Effector CD8-positive, alpha-beta T cell (primary cell): Measurements from ENCODE around the gene PLAC1.

Experiments used
- DNase-seq: peaks from one replicate; lab custom pipeline; 2025; lab: John Stamatoyannopoulos, UW

The PLAC1 gene

DNA sequence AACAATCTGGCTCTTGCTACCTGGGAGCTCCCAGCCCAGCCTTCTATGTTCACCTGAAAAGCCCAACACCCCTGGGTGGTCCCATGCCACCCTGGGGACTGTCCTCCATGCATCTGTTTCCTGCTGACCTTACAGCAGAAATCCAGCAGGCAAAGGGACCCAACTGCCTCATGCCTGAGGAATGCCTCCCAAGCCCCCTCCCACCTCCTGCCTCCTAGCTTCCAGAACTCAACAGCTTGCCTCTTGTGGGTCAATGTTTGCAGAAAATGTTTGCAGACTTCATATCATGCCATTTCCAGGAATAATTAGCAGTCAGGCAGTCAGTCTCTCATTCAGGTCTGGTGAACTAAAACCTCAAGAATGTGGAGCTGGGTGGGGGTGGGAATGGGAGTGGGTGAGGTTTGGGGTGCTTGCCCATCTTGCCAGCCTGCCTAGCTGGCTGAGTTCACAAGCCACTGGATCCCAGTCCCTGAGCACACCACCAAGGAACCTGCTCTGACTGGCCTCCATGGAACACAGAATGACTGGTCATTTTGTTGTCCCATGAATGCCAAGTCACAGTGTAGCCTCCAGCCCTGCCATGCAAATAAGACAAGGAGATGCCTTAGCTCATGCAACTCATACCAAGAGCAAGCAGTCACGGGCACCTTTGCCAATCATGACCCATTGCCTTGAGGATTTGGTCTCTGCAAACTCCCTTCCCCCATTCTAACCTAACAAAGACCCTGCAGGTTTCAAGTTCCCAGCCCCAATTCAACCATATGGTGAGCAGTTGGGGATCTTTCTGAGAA, 12.1 kb upstream of the PLAC1 start:
- no peak for DNase-seq

DNA sequence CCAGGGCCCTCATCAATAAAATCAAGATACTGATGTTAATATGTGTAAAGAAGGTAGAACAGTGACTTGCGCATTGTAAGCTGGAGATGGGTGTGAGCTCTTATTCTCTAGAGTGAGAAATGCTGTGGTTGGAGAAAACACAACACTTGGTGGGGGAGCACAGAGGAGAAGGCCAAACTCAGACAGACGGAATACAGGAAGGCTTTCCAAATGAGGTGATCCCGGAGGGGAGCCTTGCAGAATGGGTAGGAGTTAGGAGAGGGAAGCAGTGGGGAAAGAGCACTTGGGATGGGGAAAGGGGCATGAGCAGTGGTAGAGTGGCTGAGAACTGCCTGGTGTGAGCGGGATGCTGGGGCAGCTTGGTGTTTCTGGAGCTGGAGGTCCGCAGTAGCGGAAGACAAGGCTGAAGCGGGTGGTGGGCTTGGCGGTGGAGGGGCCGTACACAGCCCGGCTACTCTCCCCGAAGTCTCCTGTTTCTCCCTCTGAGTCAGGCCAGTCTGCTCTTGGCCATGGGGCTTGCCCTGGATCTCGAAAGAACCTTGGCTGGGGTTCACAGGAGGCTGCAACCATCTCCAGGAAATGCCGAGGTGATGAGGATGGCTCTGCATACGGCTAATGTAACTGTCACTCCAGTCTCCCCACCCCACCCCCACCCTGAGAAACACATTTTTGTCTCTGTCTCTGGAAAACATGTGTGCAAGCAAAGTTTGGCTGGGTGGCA, 11.3 kb upstream of the PLAC1 start:
- no peak for DNase-seq

DNA sequence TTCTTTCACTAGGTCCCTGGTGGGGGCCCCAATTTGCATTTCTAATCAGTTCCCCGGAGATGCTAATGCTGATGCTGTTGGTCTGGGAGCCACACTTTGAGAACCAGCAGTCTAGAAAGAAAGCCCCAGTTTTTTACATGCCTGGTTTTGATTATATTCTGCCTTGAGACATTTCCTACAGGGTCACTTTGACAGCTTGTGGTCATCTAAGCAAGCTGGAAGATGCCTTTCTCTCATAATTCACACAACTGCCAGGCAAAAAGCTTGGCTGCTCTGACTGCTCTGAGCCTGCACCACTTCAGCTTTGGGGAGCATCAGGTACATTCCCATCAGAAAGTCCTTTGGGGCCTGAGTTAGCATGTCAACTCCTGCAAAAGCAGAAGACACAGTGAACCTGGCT, 5.9 kb upstream of the PLAC1 start:
- DNase-seq: no peak

- no peak for DNase-seq
These were observed 3.0 kb upstream of the PLAC1 start for GRCh38 chrX:134661295-134661694.

DNA sequence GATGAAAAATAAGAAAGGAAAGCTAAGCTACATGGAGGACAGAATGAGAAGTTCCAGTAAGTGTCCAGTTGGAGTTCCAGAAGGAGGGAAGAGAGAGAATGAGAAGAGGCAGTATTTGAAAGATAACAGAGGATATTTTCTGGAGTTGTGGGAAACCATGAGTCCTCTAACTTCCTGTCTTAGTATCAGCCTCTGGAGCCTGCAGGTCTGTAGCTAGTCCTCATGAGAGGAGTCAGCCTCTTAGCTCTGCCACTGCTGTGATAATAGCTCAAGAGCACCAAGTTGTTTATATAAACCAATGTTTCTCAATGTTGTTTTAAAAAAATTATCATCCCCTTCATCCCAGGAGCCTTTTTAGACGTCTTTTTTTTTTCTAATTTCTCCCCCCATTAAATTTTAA, 2.4 kb upstream of the PLAC1 start:
- DNase-seq: no peak

- DNase-seq: no peak
These were observed 1.5 kb upstream of the PLAC1 start for GRCh38 chrX:134659761-134660160.

GRCh38 chrX:134658760-134659023, 421 bp upstream of the PLAC1 start:
- DNase-seq: no peak

- no peak for DNase-seq
These were observed 3.8 kb downstream of the PLAC1 start for GRCh38 chrX:134654398-134655012.

DNA sequence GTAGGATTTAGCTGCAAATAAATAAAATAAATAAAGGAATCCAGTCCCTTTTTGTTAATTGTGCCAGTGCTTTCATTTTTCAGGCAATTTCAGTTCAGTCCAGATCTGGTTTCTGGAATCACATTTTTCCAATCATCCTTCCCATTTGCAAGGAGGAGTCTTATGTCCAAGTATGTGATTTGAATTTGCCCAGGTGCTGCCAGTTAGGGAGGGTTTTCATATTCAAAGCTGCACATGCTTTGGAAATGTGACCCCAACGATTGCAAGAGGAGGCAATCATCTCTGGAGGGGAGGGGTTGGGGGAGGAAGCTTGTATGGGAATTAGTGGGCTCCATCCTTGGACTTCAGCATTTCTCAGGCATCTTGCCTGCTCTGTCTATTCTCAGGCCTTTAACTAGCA, 4.4 kb downstream of the PLAC1 start:
- DNase-seq: no peak

GRCh38 chrX:134650701-134651100, 7.6 kb downstream of the PLAC1 start:
- no peak for DNase-seq

- no peak for DNase-seq
These were observed 8.5 kb downstream of the PLAC1 start for GRCh38 chrX:134649770-134650169.

DNA sequence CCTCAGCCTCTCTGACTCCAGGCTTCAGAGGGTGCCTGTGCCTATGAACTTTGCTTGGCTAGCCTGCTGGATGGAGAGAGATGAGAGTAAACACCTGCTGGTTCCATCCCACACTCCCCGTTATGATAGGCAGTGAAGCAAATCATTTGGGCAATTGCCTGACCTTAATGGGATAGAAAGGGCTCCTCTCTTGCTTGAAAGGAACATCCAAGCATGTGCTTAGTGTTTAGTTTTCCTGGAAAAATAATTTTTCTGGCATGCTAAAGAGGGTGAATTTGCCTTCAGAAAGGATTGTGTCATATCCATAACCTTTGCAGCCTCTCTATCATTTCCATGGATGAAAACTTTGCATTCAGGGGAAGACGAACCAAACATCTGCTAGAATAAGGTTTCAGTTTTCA, 10.8 kb downstream of the PLAC1 start:
- no peak for DNase-seq

GRCh38 chrX:134646691-134647090, 11.6 kb downstream of the PLAC1 start:
- no peak for DNase-seq

DNA sequence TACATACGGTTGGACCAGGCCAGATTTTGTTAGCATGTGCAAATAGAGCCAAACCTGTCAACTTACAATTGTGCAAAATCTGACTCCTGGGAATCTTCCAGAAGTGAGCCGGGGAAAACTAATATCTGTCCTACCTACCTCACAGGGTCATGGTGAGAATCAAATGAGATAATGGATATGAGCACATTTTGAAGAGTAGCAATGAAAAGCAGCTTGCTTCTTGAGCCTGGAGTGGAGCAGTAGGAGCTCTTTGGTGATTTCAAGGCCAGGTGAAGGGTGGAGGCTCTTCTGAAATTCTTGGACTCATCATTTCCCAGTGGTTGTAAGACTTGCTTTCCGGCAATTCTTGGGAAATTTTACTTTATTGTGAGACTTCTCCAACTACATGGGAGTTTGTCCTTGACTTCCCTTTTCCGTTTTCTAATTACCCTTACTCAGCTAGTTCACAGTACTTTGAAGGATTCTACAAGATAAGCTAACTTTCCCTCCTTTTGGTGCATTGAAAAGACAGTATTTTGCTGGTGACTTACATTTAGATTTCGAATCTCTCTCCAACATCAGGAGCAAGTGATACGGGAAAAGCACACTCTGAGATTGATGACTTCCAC, 12.2 kb downstream of the PLAC1 start:
- DNase-seq: no peak

DNA sequence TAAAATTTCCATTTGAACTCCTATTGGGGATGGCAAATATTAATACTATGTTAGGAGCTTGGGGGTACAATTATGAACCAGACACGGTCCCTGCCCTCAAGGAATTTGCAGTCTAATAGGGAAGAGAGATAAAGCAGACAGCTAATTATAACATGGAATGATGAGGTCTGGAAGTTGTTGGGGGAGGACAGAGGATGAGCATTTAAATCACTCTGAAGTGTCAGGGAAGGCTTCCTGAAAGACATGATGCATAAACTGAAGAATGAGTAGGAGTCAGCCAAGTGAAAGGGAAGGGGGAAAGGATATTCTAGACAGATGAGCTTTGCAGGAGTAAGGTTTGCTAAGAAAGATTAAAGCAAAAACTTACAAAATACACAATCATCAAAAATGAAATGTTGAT, 15.9 kb downstream of the PLAC1 start:
- DNase-seq: no peak

- DNase-seq: no peak
These were observed 16.9 kb downstream of the PLAC1 start for GRCh38 chrX:134641346-134641745.

DNA sequence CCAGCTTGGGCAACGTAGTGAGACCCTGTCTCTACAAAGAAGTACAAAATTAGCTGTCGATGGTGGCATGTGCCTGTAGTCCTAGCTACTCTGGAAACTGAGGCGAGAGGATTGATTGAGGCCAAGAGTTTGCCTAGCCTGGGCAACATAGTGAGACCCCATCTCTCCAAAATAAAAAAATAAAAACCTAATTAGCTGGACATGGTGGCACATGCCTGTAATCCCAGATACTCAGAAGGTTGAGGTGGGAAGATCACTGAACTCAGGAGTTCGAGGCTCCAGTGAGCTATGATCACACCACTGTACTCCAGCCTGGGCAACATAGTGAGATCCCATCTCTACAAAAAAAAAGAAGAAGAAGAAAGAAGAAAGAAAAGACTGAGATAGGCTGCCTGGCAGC, 17.4 kb downstream of the PLAC1 start:
- no peak for DNase-seq

- no peak for DNase-seq
These were observed 21.4 kb downstream of the PLAC1 start for GRCh38 chrX:134636851-134637250.

DNA sequence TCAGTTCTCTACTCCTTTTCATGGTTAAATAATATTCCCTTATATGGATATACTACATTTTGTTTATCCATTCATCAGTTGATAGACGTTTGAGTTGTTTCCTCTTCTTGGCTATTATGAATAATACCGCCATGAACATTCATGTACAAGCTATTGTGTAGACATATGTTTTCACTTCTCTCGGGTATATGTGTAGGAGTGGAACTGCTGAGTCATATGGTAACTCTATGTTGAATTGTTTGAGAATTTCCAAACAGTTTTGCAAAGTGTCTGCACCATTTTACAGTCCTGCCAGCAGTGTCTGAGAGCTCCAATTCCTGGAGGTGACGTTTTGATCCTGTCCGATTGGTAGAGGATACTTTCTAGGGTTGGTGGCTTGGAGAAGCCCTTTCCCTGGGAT, 23.6 kb downstream of the PLAC1 start:
- no peak for DNase-seq

- DNase-seq: no peak
These were observed 24.4 kb downstream of the PLAC1 start for GRCh38 chrX:134633832-134634231.

DNA sequence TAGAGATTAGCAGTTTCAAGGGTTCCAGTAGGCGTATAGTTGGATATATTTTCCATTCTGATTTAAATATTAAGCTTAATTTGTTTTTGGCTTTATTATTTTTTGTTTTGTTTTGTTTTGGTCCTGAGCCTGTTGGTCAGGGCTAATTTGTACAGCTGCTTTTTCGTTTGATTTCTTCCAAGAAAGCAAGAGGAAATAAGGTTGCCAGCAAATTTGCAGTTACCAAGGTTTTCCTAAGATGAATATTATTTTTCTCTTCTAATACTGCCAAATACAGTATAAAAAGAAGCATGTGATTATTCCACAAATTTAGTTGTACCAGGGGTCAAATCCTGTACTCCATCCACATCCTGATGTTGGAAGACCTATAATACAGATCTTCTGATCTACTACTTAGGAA, 24.9 kb downstream of the PLAC1 start:
- DNase-seq: no peak

- DNase-seq: no peak
These were observed 25.9 kb downstream of the PLAC1 start for GRCh38 chrX:134632355-134632754.
